HG02759 (cell line): ENCODE results near the gene ENTPD6.

ENCODE experiments used
- ATAC-seq: cut with Tn5 transposase; IDR thresholded peaks from one replicate; pipeline ENCODE4 v1.9.1; 2021; ENCODE audit warnings: mild to moderate bottlenecking, moderate library complexity; ENCODE audit not compliant: unreplicated experiment

ENTPD6 gene

DNA sequence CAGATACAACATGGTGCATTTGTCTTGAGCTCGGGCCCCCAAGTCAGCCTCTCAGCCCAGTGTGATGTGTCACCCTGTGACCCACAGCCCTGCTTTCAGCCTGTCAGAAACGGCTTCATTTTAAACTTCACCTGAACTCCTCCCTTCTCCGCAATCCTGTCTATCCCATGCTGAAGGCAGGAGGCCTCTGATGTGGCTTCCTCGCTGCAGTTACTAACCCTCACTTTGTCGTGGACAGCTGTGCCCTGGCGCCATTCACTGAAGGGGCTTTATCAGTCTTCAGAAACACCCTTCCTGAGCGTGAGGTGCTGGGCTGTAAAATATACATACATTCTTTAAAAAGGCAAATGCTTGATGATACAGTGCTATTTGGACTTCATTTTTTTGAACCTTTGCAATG lies 7.9 kb upstream of the ENTPD6 start:
- no peak for ATAC-seq

DNA sequence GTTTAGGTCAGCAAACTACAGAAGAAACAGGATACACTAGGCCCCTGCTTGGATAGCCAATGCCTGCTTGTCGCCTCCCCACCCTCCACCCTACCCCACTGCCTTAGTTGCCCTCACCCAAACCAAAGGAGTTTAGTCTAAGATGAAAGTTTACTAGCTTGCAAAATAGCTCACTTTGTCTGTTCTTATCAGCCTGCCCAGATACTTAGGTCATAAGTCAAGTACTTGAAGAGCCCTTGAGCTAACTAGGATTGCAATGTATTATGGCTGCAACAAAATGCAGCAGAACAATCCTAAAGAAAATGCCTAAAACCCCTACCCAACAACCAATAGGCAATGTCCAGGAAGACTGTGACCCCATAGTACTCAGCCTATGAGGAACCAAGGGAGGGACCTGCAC lies 7.3 kb upstream of the ENTPD6 start:
- no peak for ATAC-seq

DNA sequence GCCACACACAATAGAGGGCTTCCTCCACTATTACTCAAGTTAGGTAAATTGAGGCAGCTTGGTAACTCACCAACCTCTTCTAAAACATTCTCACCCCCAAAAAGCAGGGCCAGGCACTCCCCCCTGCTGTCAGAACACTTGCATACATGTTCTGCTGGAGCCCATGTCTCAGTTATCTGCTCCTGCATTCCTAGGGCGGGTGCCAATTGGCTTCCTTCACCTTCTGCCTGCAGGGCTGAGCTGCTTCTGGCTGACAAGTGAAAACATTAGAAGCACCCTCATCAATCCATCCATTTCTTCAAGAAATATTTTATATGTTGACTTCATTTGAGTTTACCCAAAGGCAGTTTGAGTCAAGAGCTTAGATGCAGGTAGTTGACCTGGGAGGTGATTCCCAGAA lies 4.5 kb upstream of the ENTPD6 start:
- no peak for ATAC-seq

GRCh38 chr20:25191689-25192088 lies 3.8 kb upstream of the ENTPD6 start:
- ATAC-seq = no peak

DNA sequence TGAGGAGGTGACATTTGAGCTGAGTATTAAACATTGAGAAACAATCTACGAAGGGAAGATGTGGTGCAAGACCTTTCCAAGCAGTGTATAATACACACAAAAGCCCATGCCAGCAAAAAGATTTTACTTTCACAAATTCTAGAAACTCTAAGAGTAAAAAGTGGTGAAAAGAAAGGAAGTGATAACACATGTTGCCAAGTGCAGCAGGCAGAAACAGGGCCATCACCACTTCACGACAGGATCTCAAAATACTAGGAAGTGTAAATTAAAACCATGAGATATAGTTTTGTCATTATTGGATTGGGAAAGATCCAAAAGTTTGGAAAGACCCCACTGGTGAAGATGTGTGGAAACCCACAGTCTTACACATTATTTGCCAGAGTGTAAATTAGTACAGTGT lies 1.7 kb upstream of the ENTPD6 start:
- ATAC-seq = no peak

GRCh38 chr20:25194333-25194972 lies 1.1 kb upstream of the ENTPD6 start:
- no peak for ATAC-seq

DNA sequence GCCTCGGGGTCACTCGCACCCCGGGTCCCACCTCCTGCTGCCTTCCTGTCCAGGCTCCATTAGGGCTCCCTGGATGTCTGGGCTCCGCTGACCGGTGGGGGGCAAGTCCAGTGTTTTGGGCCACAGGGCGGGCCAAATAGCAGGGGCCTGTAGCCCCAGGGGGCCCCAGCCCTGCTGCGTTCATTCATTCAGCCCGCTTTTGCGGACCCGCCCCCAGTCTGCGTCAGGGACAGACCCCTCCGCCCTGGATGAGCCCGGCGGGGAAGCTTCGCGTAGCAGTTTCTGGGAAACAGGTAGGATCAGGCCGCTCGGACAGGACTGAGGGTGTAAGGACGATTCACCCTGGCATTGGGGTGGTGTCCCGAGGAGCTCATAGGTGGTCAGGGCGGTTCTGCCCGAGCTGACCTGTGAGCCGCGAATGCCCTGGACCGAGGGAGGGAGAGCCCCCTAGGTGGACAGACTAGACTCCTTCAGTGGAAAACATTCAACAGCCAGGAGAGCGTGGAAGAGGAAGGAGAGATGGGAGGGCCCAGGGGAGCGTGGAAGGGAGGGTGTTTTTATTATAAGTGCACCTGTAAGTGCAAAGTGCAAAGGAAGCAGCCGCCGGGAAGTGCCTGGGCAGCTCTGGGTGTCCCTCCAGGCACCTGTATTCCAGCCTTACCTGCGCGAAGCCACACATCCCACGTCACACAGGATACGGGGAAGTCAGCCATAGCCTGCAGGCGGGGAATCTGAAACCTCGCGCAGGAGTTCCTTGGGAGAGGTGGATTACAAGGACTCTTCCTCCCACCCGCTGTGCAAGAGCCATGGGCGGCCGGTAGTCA lies 662 bp downstream of the ENTPD6 start:
- peak; percentile 32 for ATAC-seq

DNA sequence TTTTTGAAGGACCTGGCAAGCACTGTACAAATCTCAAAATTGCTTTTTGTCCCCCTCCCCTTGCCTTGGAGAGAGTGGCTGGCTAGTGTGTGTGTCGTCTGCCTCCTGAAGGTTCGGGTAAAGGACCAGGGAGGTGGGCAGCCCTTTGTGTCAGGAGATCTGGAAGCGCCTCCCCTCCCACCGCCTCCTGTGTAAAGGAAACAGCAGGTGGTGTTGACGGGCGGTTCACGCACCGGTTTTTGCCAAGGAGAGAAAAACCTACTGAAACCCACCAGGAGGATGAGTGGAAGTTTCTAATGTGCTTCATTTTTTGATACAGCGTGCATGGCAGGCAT lies 1.2 kb downstream of the ENTPD6 start:
- no peak for ATAC-seq

DNA sequence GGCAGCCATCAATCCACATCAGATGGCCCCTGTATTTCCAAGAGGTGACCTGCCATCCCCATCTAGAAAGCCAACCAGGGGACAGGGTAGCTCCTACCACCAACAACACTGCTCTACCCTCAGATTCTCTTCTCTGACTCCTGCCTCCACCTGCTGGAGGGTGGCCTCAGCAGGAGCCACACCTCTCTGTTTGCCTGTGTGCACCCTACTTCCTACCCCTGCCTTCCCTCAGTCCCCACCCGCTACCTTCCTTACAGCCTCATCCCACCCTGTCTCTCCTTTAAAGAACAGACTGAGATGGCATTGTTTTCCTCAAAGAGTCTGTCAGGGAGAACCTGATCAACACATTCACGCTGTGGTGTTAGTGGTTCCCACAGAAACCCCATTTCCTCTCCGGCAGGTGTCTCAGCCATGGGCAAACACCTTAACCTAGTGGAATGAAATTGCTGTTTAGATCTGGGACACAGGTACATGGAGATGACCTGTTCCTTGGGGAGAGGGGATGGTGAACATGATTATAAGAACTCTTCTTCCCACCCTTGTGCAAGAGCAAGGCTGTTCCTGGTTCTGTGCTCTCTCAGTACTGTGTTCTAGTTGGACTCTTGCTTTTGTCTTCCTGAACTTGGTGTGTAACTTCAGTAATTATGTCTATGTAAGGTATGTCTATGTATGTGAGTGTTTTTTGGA lies 1.8 kb downstream of the ENTPD6 start:
- ATAC-seq = no peak

- no peak for ATAC-seq
Observed at GRCh38 chr20:25197870-25198190, 2.3 kb downstream of the ENTPD6 start.

- no peak for ATAC-seq
Observed at GRCh38 chr20:25198663-25199383, 3.3 kb downstream of the ENTPD6 start.

DNA sequence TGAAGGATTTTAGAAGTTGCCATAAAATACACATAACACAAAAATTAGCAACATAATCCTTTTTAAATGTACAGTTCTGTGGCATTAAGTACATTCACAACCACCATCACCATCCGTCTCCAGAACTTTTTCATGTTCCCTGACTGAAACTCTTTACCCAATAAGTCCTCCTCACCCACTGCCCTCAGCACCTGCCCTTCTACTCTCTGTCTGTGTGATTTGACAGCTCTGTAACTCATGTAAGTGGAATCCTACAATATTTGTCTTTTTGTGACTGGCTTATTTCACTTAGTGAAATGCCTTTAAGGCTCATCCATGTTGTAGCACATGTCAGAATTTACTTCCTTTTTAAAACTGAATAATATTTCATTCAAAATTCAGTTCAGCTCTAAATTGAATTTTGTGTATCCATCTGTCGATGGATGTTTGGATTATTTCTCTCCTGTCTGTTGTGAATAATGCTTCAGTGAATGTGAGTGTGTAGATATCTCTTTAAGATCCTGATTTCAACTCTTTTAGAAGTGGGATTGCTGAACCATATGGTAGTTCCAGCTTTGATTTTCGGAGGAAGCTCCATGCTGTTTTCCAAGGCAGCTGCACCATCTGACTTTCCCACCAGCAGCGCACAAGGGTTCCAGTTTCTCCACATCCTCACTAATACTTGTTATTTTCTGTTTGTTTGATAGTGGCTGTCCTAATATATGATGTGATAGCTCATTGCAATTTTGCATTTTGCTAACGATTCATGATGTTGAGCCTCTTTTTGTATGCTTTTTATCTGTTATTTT lies 4.2 kb downstream of the ENTPD6 start:
- ATAC-seq = no peak

DNA sequence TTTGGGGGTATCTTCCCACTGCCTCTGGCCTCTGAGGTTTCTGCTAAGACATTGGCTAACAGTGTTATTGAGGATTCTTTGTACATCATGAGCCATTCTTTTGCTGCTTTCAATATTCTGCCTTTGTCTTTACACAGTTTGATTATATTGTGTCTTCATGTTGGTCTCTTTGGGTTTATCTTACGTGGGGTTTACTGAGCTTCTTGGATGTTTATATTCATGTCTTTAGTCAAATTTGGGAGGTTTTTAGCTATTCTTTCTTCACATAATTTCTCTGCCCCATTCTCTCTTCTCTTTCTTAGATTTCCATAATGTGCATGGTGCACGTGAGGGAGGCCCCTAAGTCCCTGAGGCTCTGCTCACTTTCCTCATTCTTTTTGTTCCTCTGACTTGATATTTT lies 7.6 kb downstream of the ENTPD6 start:
- no peak for ATAC-seq

- no peak for ATAC-seq
Observed at GRCh38 chr20:25203871-25204320, 8.4 kb downstream of the ENTPD6 start.

- no peak for ATAC-seq
Observed at GRCh38 chr20:25204550-25205276, 9.2 kb downstream of the ENTPD6 start.

- no peak for ATAC-seq
Observed at GRCh38 chr20:25205277-25206062, 10.0 kb downstream of the ENTPD6 start.

DNA sequence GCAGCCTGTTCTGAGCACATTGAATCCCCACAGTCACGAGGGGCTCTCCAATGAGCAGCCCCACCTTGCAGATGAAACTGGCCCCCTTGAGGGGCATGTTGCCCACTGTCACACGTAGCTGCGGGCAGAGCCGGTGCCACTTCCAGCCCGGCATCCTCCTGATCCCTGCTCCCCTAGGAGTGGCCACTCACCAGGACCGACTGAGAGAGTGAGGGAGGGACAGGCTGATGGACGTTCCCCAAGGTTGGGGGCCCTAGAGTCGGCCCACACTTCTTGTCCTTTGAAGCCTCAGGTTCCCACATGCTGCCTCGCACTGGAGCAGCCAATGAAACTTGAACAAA lies 10.5 kb downstream of the ENTPD6 start:
- ATAC-seq = no peak

- ATAC-seq = no peak
Observed at GRCh38 chr20:25206548-25206947, 11.0 kb downstream of the ENTPD6 start.

DNA sequence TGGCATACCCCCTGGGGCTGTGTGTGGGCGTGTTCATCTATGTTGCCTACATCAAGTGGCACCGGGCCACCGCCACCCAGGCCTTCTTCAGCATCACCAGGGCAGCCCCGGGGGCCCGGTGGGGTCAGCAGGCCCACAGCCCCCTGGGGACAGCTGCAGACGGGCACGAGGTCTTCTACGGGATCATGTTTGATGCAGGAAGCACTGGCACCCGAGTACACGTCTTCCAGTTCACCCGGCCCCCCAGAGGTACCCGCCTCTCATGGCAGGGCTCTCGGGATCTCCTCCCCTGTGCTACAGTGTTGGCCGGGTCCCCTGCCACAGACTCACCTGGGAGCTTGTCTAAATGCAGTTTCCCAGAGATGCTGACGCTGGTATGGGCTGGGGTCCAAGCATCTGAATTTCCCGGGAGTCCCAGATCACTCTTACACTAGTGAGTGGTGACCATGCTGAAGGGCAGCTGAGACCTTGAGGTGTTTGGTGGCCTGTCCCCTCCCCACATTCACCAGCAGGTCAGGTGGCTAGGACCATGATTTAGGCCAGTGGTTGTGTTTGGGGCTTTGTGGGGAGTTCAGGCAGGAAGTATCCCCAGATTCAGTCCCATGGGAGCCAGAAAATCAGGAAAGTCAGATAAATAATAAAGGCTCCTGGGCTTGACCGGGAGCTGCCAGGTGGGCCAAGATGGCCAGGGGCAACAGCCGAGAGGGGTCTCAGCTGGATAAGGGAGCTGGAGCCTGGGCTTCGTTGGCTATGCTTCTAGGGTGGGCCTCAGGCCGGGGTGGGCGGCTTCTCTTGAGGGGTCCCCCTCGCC lies 11.8 kb downstream of the ENTPD6 start:
- no peak for ATAC-seq
